Esophagus muscularis mucosa (tissue), 4 donors: Measurements from ENCODE around the gene HYAL1.

Source experiments
- CTCF ChIP-seq, 3 experiments: fragments of 200-600 bp in 2 of 3; fragments of 450-650 bp in 1 of 3; sonication (generic) in 2 of 3; IDR thresholded peaks; one replicate each; pipeline ENCODE4 v1.5.1; 2017 to 2019; ENCODE audit warnings: antibody characterized with exemption in 3 of 3, mild to moderate bottlenecking in 2 of 3, moderate library complexity in 1 of 3
- EP300 ChIP-seq: sonication (generic); formaldehyde crosslinking; IDR thresholded peaks from one replicate; pipeline ENCODE4 v1.6.1; 2017; ENCODE audit warnings: antibody characterized with exemption
- POLR2A ChIP-seq: fragments of 450-650 bp; IDR thresholded peaks from one replicate; pipeline ENCODE4 v1.6.1; 2017; ENCODE audit warnings: antibody characterized with exemption, moderate library complexity, mild to moderate bottlenecking, low read depth
- POLR2AphosphoS5 ChIP-seq, 2 donors: sonication (generic); formaldehyde crosslinking; IDR thresholded peaks; one replicate each; pipeline ENCODE4 v1.6.1; 2017; ENCODE audit warnings: antibody characterized with exemption in 2 of 2

GRCh38 chr3:50319894-50320625, 16.7 kb upstream of the HYAL1 start:
- TF ChIP-seq POLR2A (no peak), CTCF (IDR thresholded peaks at IDR 0.05) (no peak), POLR2AphosphoS5 (IDR thresholded peaks at IDR 0.05) (no peak), EP300 (no peak)
